ENCODE measurements around the gene EVX1. TPM values are rescaled to one million over a fixed set of nuclear protein-coding genes. Genes with fewer than 3 reads are reported as not detected.

Gene EVX1
- total RNA-seq, 2 experiments from 2014 or later: not detected

DNA sequence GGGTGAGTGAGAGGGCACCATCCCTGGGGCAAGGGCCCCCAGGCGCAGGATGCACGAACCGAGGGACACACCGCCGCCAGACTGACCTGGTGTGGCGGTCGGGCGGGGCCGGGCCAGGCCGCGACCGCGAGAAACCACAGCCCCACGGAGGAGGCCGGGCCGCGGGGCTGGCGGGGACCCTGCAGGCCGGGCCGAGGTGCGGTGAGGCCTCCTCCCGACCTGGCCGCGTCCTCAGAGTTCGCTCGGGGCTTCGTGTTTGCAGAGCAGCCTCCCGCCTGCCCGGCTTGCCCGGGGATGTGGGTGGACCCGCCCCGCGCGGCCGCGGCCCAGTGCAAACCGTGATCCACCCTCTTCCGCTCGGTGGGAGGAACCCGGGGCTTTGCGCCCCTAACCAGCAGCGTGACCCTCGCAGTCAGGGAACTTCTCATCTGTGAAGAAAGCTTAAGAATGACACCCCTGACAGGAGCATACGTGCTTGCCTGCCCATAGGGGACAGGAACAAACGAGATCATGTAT lies 22.1 kb upstream of the EVX1 start:
- DNase-seq: no peak
- no peak overlapping the region for H3K4me3 Mint-ChIP-seq
- POLR2A ChIA-PET: no interaction called here
- TF ChIP-seq CTCF (IDR thresholded peaks at IDR 0.05): no peak
- CTCF ChIA-PET: no interaction called here
- no peaks in the 10 kb centered on the region for H3K4me1 Mint-ChIP-seq (ENCODE audit: low read depth)
- intact Hi-C loops (cut with micrococcal nuclease): no loop called here
- H3K27me3 Mint-ChIP-seq: peaks cover 62% of the 10 kb centered on the region
- H3K9me3 Mint-ChIP-seq: no peaks in the 10 kb centered on the region
- no peak overlapping the region for H3K27ac Mint-ChIP-seq
- no peaks in the 10 kb centered on the region for H3K36me3 Mint-ChIP-seq (ENCODE audit: low read depth)
- no peak for ATAC-seq

DNA sequence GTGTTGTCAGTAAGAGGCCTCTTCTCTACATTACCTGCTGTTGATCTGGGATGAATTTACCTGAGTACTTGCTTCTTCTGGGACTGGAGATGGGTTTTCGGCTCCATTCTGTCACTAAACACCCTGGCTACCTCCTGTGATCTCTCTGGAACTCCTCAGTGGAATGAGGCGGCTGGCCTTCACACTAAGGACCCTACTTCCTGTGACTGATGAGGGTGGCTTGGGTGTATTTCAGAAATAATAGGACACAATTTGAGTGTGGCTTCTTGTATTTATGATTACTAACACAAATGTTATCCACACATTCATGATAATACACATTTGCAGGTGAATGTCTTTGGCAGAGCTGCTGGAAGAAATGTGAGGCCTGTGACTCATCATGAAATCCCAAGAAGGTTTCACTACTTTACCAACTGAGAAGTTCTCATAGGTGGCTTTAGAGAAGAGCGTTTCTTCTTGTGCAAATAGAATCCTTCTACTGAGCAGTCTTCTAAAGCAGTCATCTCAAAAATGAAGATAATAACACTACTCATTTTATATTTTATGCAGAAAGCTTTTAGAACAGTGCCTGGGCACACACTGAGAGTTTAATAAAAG lies 21.3 kb upstream of the EVX1 start:
- Mint-ChIP-seq H3K4me3 (no peak overlapping the region), H3K27me3 (peaks cover 58% of the 10 kb centered on the region), H3K9me3 (no peaks in the 10 kb centered on the region), H3K4me1 (ENCODE audit: low read depth) (no peaks in the 10 kb centered on the region), H3K27ac (no peak overlapping the region), H3K36me3 (ENCODE audit: low read depth) (no peaks in the 10 kb centered on the region)
- ATAC-seq (peak; percentile 39), DNase-seq (no peak)
- no peak for TF ChIP-seq CTCF (IDR thresholded peaks at IDR 0.05)
- CTCF ChIA-PET: interaction anchor here (0.7 kb wide), 1 partner anchor 10 kb away, joined by 3 read pairs; no protein-coding TSS in a partner anchor
- intact Hi-C loops (cut with micrococcal nuclease): no loop called here
- POLR2A ChIA-PET: no interaction called here

- Mint-ChIP-seq H3K36me3 (ENCODE audit: low read depth) (no peaks in the 10 kb centered on the region), H3K27ac (no peak overlapping the region), H3K27me3 (peaks cover 65% of the 10 kb centered on the region), H3K9me3 (no peaks in the 10 kb centered on the region), H3K4me1 (ENCODE audit: low read depth) (no peaks in the 10 kb centered on the region), H3K4me3 (no peak overlapping the region)
- ChIA-PET CTCF (interaction anchor here (1.0 to 1.9 kb wide), 3 partner anchors 13 to 63 kb away, joined by 3 to 5 read pairs (median 3); no protein-coding TSS in a partner anchor), POLR2A (no interaction called here)
- no peak for TF ChIP-seq CTCF (IDR thresholded peaks at IDR 0.05)
- no peak for DNase-seq
- no peak for ATAC-seq
- intact Hi-C loops (cut with micrococcal nuclease): no loop called here
Observed at GRCh38 chr7:27223941-27224575, 18.5 kb upstream of the EVX1 start.

DNA sequence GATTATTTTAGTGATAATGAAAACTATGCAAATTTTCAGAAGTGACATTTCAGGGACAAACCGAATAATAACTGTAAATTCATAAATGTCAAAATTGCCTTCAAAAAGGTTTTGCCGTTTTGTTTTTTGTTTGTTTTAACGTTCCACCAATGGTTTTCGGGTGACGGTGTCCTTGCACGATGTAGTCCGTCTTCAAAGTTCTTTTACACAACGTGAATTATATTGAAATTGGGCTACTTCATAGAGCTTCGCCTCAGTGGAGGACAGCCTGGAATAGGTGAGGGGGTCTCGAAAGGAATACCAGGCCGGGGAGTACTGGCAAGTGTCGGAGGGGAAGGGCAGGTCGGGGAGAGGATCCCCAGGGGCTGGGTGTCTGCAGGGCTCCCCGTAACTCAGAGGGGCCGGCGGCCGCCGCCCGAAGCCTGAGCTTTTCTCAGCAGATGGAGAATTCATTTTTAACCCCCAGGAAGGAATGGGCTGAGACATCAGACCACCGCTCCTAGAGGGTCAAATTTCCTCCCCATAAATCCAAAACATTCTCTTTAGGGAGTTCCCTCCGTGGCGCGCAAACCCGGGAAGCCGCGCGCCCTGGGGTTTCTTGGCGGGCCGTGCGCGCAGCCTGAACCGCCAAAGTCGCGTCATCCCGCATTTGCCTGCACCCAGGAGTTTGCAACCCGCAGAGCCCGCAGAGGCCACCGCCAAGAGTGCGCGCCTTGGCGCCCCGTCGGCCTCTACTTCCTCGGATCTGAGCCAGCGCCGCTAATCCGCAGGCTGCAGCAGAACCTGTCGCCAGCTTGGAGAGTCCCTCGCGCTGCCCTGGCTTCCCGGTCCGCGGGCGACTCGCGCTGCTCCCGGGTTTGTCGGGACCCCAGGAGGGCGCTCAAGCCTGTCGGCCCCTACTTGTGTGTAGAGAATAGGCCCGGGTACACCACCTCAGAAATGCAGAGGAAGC lies 17.3 kb upstream of the EVX1 start:
- Mint-ChIP-seq H3K4me3 (no peak overlapping the region), H3K27me3 (peaks cover 61% of the 10 kb centered on the region), H3K4me1 (ENCODE audit: low read depth) (no peaks in the 10 kb centered on the region), H3K36me3 (ENCODE audit: low read depth) (no peaks in the 10 kb centered on the region), H3K27ac (no peak overlapping the region), H3K9me3 (no peaks in the 10 kb centered on the region)
- ChIA-PET POLR2A (no interaction called here), CTCF (interaction anchor here (1.1 to 4.8 kb wide), 4 partner anchors 8 to 64 kb away, joined by 3 to 20 read pairs (median 3); no protein-coding TSS in a partner anchor)
- no peak for TF ChIP-seq CTCF (IDR thresholded peaks at IDR 0.05)
- intact Hi-C loops (cut with micrococcal nuclease): no loop called here
- ATAC-seq (no peak), DNase-seq (no peak)
